HFF-Myc (cell line): ENCODE data around the gene CCT6A.
"Not testable (repeated sequence)": the region's sequence is repeated elsewhere in the genome, so short reads cannot be mapped to it uniquely, and the experiment has no call there.

ENCODE experiments used
- DNase-seq: peaks from one replicate; pipeline ENCODE4 v3.0.0-alpha.2; 2011; ENCODE audit warnings: low read depth; ENCODE audit errors: extremely low read depth
- H3K4me3 ChIP-seq: replicated peaks from 2 replicates; pipeline ENCODE4 v1.5.1; 2011; ENCODE audit warnings: low read depth, mild to moderate bottlenecking, control low read depth, low read length
- TF ChIP-seq, protein P1 (sequence below): IDR thresholded peaks from 2 replicates; pipeline ENCODE4 v1.5.1; 2012; ENCODE audit warnings: mild to moderate bottlenecking, low read depth, low read length, control low read depth; ENCODE audit errors: missing control alignments

CCT6A gene

GRCh38 chr7:56110611-56111010 lies 59.0 kb downstream of the CCT6A start:
- TF ChIP-seq, protein P1, sequence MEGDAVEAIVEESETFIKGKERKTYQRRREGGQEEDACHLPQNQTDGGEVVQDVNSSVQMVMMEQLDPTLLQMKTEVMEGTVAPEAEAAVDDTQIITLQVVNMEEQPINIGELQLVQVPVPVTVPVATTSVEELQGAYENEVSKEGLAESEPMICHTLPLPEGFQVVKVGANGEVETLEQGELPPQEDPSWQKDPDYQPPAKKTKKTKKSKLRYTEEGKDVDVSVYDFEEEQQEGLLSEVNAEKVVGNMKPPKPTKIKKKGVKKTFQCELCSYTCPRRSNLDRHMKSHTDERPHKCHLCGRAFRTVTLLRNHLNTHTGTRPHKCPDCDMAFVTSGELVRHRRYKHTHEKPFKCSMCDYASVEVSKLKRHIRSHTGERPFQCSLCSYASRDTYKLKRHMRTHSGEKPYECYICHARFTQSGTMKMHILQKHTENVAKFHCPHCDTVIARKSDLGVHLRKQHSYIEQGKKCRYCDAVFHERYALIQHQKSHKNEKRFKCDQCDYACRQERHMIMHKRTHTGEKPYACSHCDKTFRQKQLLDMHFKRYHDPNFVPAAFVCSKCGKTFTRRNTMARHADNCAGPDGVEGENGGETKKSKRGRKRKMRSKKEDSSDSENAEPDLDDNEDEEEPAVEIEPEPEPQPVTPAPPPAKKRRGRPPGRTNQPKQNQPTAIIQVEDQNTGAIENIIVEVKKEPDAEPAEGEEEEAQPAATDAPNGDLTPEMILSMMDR = no peak
- H3K4me3 ChIP-seq = no peak overlapping the region
- no peak for DNase-seq

- DNase-seq, H3K4me3 ChIP-seq: not testable (repeated sequence)
These were observed 60.7 kb downstream of the CCT6A start for GRCh38 chr7:56112244-56112643.
